Fibroblast of upper back skin (primary cell): ENCODE results near the gene UQCRC1.

ENCODE experiments used
- DNase-seq: peaks from one replicate; pipeline ENCODE4 v3.0.0-alpha.2; 2013

Gene UQCRC1

GRCh38 chr3:48609088-48610005, at the start of gene UQCRC1:
UQCRC1 (minus strand) TSS chr3:48609646; CDS start chr3:48609620, 26 bp downstream.
- peak; percentile 91 for DNase-seq

DNA sequence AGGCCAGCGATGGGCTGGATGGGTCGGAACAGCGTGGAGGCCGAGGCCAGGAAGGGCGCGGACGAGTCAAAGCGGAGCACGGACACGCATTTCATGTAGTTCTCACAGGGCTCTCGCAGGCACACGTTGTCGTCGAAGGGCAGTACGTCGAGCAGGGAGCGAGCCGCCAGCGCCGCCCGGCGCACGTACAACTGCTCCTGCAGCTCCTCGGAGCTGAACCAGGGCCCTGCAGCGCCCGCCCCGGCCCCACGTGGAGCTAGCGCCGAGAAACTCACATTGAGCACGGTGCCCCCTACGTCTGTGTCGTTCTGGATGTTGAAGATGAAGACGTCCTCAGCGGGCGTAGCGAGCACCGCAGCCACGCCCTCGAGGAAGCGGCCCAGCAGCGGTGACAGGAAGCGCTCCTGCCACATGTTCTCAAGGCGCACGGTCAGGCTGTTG, 47.4 kb upstream of the UQCRC1 start:
- DNase-seq, result no peak

DNA sequence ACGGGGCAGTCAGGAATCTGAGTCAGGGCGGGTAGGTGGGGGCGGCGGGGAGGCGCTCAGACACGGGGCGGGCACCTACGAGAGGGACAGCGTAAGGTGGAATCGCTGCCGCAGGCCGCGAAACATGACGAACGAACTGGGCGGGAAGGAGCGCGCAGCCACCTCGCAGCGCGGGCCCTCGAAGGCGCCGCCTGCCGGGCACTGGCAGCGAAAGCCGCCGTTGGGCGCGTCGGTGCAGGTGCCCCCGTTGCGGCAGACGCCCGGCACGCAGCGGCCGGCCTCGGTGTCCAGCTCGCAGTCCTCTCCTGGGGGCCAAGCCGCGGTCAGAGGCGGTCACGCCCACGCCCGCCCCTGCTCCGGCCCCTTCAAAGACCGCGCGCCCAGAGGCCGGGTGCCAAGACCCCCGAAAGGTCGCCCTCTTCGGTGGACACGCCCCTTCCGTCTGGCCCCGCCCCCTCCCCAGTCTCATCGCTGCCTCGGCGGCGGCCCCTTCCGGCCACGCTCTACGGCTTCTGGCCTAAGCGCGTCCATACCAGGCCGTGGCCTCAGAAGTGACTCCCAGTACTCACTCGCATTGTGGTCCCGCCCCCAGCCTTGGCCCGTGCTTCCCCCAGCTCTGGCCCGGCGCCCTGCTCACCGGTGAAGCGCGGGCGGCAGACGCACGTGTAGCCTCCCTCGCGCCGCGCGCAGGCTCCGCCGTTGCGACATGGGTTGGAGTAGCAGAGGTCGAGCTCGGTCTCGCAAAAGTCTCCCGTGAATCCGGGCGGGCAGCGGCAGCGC, 46.8 kb upstream of the UQCRC1 start:
- peak; percentile 53 for DNase-seq

DNA sequence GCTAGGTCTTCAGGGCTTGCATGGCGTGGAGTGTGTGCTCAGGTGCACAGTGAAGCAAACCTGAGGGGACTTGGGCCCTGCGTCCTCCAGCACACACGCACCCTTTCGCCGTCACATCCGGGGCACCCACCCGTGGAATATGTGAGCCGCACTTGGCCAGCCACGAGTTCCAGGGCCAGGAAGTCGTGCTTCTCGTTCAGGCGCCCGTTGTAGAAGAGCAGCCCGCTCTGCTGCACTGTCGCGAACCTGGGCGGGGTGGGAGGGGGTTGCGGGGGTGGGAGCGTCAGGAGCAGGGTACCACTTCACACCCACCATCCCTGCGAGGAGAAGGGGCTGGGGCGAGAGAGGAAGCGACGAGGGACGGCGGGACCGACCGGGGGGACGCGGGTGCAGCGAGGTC, 46.2 kb upstream of the UQCRC1 start:
- DNase-seq, result no peak

DNA sequence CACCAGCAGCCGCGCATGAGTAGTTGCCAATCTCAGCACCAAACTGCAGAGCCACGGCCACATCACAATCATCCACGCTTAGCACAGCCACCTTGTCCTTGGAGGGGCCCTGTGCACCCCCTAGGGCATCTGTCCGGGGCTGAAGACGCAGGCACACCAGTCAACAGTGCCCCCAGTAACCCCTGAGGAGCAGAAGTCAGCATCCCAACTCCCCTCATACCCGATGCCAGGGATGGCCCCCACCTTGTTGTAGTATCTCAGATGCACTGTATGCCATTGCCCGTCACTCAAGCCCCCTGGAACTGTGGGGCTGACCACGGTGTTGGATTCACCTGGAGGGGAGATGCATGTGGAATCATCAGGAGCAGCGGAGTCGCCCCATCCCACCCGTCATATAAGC, 45.6 kb upstream of the UQCRC1 start:
- no peak for DNase-seq

DNA sequence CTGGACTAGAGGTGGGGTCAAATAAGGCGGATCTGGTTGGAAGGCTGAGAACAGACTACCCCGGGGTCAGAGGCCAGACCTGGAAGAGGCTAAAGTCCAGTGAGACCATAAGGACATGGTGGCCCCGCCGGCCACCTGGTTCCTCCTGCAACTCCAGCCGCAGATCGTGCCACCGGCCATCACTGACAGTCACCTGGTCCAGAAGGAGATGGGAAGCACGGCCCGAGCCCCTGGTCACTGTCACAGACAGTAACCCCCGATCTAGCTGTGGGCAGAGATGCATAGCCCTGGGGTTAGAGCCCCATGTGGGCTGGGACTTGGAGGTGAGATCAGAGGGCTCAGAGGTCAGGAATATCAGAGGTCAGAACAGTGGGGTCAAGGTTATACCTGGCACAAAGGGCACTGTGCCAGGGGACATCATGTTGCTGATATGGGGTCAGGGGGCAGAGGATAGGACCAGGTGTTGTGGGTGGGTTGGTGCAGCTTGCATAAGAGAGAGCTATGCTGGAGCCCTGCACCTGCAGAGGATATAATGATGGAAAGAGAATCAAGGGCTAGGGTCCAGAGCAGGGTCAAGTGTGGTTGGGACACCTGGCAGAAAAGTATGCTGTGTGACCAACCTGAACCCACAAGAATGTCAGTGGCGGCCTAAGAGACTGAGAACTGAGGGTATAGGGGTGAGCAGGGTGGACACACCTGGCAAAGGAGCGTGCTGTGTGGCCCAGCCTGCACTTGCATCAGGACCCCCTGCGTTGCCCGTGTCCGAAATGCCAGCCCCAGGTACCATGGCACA, 43.7 kb upstream of the UQCRC1 start:
- DNase-seq, result no peak

DNA sequence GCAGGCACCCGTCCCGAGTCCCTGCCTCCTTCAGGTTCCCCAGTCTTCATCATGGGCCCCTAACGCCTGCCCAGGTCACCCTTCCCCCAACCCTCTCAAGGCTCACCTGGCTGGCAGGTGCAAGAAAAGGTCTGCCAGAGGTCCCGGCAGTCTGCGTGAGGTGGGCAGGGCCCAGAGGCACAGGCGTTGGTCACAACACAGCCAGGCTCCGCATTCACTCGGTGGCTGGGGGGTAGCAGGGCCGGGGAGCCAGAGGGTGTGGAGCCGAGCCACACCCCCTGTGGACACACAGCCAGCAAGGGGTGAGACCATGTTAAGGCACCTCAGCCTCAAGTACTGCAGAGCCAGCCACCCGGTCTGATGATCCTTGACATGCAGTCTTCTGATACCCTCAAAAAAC, 42.3 kb upstream of the UQCRC1 start:
- no peak for DNase-seq

DNA sequence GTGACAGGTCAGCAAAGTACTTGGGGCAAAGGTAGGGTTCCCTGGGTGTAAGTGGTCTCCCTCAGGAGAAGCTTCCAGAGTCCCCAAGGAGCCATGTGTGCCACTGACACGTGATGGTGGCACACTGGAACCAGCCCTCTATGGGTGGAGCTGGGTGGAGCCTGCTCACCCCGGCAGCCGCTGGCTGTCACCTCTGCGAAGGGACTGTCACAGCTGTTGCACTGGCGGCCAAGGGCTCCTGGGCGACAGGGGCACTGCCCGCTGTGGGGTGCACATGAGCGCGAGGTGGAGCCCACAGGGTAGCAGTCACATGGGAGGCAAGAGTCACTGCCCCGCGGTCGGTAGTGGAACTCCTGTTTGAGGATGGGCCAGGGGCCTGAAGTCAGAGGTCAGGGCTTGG, 41.3 kb upstream of the UQCRC1 start:
- DNase-seq, result no peak

- no peak for DNase-seq
These were observed 38.9 kb upstream of the UQCRC1 start for GRCh38 chr3:48648188-48648850.

GRCh38 chr3:48647714-48648113, 38.3 kb upstream of the UQCRC1 start:
- DNase-seq, result no peak

GRCh38 chr3:48644898-48645760, 35.7 kb upstream of the UQCRC1 start:
- DNase-seq, result no peak

- DNase-seq, result no peak
These were observed 33.2 kb upstream of the UQCRC1 start for GRCh38 chr3:48642605-48643004.

GRCh38 chr3:48641396-48641795, 31.9 kb upstream of the UQCRC1 start:
- DNase-seq, result no peak

GRCh38 chr3:48639944-48640606, 30.6 kb upstream of the UQCRC1 start:
- DNase-seq, result no peak

DNA sequence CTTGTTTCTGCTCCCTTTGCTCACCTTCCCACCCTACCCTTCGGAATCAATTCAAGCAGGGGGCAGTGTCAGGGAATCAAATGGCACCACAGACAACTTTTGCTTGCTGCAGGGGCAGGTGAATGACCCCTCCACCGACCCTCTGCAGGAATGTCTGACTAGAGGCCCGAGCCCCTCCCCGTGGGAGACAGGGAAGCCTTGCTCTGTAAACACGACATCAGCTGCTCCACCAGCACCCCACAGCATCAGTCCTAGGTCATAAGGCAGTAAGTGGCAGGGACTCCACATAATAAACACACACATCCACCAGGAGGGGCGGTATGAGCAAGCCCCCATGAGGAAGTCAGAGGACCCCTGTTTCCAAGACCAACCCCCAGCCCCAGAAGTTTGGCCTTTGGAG, 27.9 kb upstream of the UQCRC1 start:
- DNase-seq, result no peak

DNA sequence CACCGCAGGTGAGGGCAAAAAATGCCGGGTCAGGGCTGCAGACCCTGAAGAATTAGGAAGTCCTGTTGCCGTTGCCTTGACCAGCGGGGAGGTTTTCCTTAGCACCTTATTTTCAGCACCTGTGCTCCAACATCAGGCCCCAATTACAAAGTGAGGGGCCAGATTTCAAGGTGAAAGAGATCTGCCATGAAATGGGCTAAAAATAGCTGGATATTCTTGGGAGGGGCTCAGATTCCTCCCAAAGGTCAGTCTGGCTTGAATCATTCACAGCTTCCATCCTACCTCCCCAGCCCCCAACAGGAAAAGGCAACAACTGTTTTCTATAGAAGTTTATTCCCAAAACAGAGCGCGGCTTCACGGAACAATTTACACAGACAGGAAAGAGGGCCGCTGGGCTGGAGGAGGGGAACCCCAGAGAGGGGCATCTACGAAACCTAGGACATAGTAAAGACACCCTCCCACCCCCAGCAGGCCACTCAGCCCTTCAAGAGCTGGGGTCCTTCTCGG, 26.8 kb upstream of the UQCRC1 start:
- DNase-seq, result peak; percentile 7

DNA sequence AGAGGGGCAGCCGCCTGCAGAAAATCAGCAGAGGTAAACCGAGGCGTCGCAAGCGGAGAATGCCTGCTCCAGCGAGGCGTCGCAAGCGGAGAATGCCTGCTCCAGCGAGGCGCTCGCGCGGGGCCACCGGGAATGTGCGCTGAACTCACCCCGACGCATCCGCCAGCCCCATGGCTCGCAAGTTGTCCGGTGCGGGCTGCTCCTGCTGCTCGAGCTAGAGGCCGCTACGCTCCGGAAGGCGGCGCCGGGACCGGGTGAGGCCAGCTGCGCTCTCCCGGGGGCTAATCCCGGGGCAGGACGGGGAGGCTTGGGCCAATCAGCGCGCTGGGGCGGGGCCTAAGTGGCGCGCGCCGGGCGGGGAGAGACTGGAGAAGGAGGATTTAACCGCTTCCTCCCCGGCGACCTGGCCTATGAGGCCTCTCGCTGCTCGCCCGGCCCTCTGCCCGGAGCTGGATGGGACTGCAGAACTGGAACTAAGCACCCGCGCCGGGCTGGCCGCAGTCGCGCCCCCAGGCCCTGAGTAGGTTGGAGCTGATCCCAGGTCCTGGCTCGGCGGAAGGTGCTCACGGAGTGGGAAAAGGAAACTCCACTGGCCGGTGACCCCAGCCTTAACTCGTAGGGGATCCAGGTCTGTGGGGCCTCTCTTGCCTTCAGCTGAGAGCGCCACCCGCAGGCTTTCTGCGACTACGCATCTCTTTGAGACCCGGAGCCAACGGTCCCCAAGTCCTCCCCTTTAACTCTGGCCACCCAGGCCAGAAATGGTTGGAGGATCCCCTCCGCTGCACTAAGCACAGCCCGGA, 26.0 kb upstream of the UQCRC1 start, which contains the start of gene SLC26A6:
Gene SLC26A6 (minus strand): TSS at position 240 of the 800 bp plus-strand sequence. CDS start 68 bp downstream, at position 172.
- peak; percentile 95 for DNase-seq

DNA sequence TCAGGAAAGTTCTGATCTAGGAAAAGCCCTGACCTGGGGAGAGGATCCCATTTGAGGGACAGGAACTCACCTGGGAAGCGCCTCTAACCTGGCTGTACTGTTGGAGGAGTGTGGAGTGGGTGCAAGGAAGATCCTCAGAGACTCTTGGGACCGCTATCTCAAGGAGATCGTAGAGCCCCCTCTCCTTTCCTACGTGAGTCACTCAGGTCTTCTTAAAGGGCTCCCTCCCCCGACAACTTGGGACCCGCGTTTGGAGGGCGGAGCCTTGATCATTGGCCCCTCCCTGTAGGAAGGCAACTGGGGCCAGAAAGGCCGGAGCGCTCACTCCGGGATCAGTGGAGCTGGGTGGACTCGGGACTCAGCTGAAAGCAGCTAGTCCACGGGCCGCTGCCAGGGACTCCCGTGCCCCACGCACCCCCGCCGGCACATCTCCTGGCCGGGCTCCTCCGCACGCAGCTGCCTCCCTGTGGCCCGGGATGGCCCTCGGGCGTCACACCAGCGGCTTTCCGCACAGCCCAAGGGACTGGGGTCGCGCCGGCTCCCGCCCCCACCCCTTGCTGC, 25.3 kb upstream of the UQCRC1 start:
- DNase-seq, result peak; percentile 63

GRCh38 chr3:48633743-48634142, 24.3 kb upstream of the UQCRC1 start:
- DNase-seq, result no peak
